ENCODE measurements around the gene ZNF280D.

- TF ChIP-seq CTCF (conservative IDR thresholded peaks at IDR 0.05 in 1 of 2, IDR thresholded peaks at IDR 0.05 in 1 of 2; ENCODE audit: low read depth in 1 of 2, low read length in 2 of 2) (no peak), EZH2 (IDR thresholded peaks at IDR 0.05; ENCODE audit: low read length, missing control alignments) (no peak)
Measured at GRCh38 chr15:56672721-56673120, 60.6 kb downstream of the ZNF280D start.
